Forelimb muscle (tissue), 1 donor: ENCODE measurements around the gene JAZF1. TPM values are rescaled to one million over a fixed set of nuclear protein-coding genes. Genes with fewer than 3 reads are reported as not detected.
"Not testable (repeated sequence)": the region's sequence is repeated elsewhere in the genome, so short reads cannot be mapped to it uniquely, and the experiment has no call there.

Source experiments
- DNase-seq: peaks from one replicate; pipeline ENCODE4 v3.0.0-alpha.2; 2013; ENCODE audit warnings: low read depth
- polyA plus RNA-seq: library from polyadenylated mRNA; unstranded; fragments of 120-200 nt; gene quantifications from one replicate; pipeline ENCODE4 v1.2.1, GENCODE V29; 2013; ENCODE audit not compliant: insufficient read length

The JAZF1 gene
- polyA plus RNA-seq, 1 donor, result 26.0 TPM

DNA sequence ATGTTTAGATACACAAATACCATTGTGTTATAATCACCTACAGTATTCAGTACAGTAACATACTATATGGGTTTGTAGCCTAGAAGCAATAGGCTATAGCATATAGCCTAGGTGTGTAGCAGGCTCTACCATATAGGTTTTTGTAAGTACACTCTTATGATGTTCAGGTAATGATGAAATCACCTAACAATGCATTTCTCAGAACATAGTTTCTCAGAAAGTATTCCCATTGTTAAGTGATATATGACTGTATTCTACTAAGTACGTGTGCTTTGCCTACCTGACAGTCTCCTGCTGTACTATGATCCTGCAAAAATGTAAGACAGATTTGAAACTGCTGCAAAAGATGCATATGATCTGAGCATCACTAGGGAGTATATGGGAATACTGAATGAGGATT lies 137.9 kb downstream of the JAZF1 start:
- DNase-seq, result no peak

DNA sequence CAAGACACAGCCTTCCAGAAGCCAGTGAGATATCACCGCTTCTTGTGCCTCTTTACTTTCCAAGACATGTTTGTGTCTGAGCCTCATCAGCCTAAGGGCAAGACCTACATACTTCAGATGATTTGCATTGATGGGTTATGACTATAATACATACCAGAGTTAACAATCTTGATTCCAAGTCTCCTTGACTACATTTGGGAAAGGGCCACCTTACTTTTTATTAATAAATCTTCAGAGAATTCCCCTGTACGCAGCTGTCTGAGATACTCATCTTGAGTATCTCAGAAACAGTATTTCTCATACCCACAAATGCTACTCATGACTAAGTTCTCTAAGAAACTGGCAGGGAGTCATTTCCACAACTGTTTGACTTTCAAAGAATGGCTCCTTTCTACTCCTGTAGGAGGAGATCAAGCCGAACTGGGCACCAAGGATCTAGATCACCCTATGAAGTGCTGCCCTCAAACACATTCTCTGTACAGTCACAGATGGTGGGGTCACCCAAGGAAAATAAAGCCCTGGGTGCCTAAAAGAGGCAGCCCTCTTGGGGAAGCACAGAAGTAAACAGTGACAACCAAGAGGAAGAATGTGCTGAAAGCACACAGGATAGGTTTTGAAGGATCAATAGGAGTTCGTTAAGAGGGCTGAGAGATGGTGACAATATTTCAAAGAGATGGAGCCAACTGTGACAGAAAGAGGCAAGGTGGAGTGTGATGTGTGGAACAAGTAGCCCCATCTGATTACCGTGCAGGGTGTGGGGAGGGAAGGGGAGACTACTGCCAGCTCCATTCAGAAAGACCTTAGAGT lies 138.9 kb downstream of the JAZF1 start:
- DNase-seq, result no peak

DNA sequence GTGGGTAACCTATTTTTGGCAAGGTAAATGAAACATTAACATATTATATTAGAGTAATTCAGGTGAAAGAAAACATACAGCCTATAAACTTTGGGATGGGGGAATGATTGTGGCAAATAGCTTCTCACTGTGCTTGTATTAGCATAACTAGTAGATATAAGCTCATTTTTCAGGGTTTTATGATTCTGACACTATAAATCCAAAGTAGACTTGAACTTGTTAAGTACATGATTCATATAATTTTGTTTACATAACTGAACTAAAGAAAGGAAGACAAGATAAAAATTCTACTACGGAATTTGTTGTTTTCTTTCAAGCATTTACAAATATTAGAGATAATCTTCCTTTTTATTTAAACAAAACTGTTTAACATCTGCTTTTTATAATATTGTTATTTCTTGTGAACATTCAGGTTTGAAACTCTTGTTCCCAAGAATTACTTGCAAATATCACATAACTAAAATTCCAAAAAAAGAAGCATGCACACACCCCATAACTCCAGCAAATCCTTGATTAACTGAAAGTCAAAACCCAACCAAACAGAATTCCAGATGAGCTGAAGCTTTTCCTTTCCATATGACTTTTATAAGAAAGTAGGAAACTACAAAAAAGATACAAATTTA lies 142.3 kb downstream of the JAZF1 start:
- no peak for DNase-seq

DNA sequence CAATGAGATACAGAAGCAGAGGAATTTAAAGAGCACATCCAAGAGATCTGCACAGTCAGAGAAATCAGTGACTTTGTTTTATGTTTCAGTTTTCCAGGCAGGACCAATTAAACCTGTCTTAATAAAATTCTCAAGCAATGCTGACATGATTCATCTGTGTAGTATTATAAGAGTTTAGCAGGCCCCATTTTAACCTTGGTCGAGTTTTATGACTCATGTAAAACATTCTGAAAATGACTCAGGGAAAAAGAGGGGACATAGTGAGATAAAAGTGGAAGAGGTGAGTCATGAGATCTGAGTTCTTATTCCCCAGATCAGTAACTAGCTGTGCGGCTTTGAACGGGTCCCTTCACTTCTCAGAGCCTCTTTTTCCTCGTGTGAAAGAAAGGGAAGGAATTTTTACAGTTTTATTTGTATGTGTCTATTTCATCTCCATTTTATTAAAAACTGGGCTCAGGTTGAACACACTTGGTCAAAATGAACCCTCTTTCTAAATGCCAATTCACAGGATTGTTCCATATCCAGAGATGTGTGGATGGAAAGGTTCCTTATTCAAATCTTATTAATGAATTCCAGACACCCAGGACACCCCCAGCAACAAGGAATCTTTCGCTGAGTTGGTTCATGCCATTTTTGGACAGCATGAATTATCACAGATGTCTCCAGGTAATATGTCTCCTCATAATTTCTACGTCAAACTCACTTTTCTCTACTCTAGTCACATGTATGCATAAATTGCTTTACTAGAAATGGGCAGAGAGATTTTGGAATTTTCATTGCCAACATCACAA lies 143.2 kb downstream of the JAZF1 start:
- DNase-seq, result no peak

DNA sequence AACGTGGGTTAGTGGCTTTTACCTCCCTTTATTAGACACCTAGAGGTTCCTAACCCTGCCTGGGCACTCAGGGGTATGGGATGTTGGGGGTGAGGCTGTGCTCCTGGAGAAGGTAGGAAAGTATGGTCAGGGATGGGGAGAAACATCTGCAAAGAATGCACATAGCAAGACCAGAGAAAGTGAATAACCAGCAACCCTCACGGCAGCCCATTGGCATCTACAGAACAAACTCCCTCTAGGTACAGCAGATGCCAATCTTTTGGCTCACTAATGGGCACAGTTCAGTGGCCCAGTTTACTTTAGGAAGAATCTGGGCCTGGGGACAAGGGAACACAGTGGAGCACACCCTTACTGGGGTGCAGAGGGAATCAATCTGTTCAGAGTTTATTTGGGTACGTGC lies 143.9 kb downstream of the JAZF1 start:
- DNase-seq, result no peak

DNA sequence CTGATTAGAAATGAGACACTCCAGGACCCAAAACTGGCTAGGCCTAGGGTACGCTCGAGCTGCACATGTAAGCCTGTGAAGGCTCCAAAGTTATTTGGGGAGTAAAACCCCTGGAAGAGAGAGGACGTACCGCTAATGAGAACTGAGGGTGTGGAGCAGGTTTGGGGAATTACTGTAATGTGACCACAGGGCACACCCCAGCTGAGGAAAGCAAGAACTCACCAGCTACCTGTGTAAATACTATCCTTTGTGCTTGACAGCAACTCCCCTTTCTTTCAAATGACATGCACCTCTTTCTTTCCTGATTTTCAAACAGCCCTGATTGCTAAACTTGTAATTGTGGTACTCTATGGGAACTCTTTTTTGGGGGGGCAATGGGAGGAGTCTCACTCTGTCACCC lies 147.2 kb downstream of the JAZF1 start:
- DNase-seq, result no peak

DNA sequence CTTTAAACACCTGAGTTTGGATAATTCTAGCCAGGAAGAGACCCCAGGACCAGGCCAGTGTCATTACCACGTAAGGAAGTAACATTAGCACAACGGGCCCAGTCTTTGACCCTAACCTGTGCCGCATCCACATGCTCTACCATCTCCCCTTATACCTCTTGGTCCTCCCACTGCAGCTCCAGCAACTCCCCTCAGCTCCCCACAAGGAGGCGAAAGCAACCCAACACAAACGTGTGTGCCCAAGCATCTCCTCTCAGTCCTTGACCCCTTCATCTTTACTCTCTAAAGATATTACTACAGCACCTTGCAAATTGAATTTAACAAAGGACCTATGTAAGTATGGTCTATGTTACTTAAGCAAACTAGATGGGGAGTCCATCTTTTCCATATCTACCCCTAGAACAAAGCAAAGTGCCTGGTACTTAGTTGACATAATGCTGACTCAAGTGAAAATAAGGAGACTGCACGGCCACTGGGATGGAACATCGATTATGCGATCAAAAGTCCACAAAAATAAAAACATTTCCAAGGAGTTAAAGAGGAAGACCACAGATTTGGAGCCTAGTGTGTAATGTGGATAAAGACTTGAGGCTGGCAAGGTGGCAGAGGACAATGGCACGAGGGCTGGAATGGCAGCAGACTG lies 147.7 kb downstream of the JAZF1 start:
- no peak for DNase-seq

DNA sequence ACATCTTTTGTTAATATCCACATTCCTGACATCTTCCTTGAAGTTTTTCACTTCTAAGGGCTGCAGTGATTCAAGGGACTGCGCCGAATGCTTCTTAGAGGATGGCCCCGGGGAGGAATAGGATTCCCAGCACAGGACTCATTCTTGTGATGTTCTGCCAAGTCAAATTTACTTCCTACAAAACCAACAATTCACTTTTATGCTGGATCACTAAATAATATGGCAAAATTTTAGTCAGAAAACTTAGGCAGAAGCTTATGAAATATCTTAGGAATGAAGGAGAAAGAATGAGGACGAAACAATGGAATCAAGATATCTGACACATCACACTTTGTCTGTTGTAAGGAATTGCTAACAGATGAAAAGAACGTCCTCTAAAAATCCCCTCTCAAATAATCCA lies 151.5 kb downstream of the JAZF1 start:
- DNase-seq, result no peak

DNA sequence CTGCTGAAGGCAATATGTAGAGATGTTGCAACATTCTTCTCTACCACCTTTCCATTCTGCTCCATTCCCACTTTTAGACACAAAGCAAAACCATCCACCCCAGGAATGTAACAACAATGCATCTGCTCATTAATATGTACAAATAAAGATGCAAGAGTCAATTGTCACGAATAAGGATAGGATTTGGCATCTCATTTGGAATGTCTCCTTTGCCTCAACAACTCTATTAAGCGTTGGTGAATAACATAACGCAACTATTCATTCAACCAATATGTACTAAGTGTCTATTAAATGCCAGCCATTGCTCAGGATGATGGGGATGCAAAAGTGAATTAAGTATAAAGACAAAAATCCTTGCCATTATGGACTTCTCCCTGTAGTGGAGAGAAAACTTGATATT lies 152.1 kb downstream of the JAZF1 start:
- no peak for DNase-seq

DNA sequence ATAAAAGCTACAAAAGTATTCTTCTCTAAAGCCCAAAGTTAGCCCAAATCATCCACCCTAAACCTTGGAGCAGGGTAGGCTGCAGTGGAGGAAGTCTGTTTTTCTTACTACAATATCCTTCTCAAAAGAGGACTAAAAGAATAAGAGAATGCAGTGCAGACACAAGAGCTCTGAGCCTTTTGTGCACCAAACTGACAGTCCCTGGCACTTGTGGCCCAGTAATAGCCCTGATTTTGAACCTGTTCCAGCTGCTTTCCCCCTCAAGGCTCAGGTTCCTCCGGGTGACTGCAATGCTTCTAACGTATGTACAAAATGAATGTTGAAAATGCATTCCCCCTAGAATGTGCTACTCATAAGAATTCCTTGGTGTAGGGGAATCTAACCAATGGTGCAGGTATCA lies 154.4 kb downstream of the JAZF1 start:
- no peak for DNase-seq

DNA sequence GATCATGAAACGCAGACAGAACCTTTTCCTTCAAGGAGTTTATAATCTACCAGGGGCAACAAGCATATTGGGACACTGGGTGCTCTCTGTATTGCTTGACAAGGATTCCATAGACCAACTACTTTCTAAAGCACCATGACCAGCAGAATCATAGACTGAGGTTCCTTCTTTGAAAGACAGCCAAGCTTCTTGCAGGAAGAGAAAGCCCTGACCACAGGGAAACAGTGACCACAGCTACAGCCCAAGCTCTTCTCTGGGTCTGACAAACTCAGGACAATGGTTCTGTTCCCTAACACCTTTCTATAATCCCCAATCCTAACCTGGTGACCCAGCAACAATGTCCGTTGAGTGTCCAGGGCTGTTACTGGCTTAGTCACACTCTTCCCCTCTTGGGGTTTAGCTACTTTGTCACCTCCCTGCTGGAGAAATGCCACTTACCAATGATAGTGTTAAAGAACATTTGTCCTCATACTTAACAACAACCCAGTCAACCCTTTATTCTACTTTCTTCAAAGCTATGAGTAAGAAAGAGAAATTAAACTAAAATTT lies 155.7 kb downstream of the JAZF1 start:
- no peak for DNase-seq

DNA sequence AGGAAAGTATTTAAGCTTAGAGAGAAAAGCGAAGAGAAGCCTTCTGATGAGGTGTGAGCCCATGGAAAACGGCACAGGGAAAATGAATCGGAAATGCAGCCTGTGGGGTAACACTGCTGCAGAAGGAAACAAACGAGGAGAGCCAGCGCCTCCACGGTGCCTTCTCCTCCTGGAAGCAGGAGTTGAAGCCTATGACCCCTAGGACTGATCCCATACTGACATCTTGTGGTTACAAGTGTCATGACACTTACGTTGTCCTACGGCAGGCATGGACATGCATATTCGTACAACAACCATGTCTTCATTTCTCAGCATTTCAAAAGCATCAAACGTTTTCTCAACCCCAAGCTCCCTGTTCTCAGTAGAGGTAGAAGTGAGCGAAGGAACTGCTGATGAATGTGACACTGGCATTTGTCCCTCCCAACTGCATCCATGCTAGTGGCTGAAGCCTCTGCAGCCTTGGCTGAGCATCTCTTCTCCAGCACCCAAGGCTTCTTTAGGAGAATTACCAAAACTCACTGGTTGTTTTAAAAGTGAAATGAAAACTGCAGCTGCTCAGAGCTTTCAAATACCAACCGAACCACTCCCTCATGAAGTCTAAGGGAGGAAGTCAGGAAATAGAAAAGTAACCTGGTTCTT lies 160.2 kb downstream of the JAZF1 start:
- peak; percentile 78 for DNase-seq

DNA sequence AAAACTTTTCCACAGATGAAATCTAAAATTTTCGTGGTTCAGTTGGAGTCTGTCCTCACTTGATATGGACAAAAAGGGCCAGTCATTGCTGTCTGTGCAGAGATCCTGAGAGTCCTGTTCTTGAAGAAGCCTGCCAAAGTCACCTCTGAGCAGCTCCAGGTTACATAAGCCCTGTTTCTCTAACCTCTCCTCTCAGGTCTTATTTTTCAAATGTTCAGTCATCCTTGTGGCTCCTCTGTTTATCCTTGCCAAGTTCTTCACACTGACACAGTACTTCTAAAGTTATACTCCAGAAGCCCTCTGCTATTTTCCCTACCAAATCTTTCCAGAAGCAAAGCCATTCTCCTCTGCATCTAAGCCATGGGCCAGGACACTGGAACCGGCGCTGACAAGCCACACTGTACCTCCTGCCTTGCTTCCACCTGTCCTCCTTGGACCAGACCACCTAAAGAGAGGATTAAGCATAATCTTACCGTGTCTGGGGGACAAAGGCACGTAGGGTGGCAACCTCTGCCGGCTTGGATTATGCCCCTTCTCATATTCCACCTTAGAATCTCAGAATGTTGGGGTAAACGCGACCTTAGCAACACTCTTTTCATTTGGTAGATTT lies 161.6 kb downstream of the JAZF1 start:
- no peak for DNase-seq

DNA sequence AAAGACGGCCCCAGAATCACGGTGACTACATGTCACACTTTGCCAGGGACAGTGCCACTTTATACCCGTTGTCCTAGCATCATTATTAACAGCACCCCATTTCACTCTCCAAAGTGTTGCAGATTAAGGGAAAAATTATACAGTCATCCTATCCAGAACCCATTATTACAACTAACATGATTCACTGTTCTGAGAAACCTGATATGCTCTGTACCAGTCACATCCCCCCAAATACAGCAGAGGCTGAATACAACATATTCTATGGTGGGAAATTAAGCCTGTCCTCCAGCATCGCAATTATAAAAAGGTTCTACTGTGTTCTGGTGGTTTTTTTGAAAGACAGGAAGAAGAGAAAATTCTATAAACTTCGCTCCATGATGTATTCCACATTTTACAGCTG lies 162.1 kb downstream of the JAZF1 start:
- no peak for DNase-seq

DNA sequence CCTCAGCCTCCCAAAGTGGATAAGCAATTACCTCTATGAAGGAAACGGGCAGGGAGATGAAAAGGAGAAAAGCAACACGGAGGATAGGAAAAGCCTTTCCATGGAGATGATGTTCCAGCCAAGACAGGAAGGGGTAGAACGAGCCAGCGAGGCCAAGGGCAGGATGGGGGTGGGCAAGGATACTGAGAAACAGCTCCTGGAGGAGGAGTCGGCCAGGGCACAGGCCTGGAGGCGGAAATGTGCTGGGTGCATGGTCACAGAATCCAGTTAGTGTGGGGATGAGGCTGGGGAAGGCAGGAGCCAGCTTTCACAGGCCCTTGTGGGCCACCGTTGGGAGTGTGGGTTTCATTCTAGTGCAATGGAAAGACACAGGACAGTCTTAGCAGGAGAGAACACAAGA lies 162.6 kb downstream of the JAZF1 start:
- no peak for DNase-seq

DNA sequence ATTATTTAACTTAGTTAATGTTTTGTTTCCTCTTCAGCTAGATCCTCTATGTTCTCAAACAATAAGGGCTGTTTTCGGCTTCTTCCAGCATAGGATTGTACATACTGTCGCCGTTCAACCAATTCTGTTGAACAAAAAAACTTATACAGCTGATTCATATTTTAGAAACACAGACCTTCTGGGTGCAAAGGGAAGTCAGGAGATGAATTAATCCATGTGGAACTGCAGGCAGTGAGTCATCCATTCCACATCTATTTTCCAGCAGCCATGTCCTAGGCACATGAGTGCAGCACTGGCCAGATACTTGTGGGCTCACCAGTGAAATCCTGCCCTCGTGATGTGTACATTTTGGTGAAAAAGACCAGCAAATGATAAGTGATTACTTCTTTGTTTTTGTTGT lies 163.2 kb downstream of the JAZF1 start:
- DNase-seq, result no peak

DNA sequence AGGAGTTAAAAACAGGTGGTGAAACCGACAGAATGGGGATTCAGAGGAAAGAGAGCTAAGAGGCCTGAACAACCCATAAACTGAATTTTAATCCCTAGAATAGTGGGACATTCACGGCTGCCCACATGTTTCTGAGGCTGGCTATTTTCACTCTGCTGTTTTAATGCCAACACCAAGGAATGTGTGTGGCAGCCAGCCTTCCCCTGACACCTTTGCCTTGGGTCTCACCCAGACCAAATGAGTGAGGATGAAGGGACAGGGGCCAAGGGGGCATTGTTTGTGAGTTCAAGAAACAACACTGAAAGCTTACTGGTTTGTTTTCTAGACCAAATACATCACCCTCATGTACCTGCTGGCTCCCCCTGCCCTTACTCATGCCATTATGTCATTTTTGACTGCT lies 164.3 kb downstream of the JAZF1 start:
- no peak for DNase-seq

DNA sequence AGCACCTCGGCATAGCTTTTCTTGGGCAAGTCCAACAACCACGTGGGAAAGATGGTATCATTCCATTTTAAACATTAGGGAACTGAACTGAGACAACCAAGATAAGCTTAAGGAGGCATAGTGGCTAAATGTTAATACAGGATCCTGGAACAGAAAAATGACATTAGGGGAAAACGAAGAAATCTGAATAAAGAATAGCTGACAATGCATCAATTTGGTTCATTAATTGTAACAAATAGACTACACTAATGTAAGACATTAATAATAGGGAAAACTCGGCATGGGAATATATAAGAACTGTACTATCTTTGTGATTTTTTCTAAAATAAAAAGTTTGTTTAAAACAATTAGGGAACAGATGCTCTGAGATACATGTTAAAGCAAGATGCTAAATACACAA lies 165.4 kb downstream of the JAZF1 start:
- DNase-seq, result no peak

DNA sequence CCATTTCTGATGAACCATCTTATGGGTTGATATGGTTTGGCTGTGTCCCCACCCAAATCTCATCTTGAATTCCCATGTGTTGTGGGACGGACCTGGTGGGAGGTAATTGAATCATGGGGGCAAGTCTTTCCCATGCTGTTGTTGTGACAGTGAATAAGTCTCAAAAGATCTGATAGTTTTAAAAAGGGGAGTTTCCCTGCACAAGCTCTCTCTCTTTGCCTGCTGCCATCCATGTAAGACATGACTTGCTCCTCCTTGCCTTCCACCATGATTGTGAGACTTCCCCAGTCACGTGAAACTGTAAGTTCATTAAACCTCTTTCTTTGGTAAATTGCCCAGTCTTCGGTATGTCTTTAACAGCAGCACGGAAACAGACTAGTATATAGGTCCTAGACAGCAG lies 166.3 kb downstream of the JAZF1 start:
- not testable (repeated sequence) for DNase-seq

DNA sequence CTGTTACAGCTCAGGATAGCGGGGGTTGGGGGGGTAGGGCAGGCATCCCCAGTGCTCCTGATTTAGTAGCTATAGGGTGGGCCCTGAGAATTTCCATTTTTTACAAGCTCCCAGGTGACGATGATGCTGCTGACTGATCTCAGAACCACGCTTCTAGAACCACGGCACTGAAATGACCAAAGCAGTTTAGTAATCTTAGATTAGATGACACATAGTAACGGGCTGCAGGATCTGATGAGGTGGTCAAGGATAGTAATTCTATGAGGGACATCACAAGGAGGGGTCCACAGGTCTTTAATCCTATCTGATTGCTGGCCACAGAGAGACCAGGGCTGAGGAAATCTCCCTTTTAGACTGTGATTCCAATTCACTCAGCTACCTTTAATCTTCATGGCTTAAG lies 167.2 kb downstream of the JAZF1 start:
- no peak for DNase-seq

DNA sequence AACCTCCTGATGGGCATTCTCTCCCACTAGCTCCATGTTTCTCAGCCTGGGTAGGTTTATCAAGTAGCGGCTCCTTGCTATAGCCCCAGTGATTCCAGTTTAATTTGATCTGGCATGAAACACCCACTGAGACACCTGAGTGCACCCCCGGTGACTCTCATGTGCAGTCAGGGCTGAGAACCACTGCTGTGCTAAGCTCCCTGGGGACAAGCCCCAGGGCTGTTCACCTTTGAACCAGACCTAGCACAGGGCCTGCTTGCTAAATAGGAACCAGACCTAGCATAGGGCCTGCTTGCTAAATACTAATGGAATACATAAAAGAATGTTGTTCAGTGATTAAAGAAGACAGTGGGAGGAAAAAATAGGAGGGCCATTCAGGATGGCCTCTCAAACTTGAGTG lies 167.6 kb downstream of the JAZF1 start:
- DNase-seq, result no peak
